CD4-positive, alpha-beta T cell treated with Interleukin-15 for 4 hours (primary cell): ENCODE data around the gene IDH2.

Source experiments
- DNase-seq: peaks from one replicate; pipeline ENCODE4 v3.0.0-alpha.2; 2020; ENCODE audit warnings: low spot score

Gene IDH2

GRCh38 chr15:90062973-90063769 lies 39.1 kb downstream of the IDH2 start:
- no peak for DNase-seq

GRCh38 chr15:90062462-90062932 lies 39.8 kb downstream of the IDH2 start:
- peak; percentile 36 for DNase-seq

- peak; percentile 32 for DNase-seq
Observed at GRCh38 chr15:90062023-90062442, 40.2 kb downstream of the IDH2 start.

GRCh38 chr15:90060797-90061196 lies 41.5 kb downstream of the IDH2 start:
- DNase-seq, result no peak

DNA sequence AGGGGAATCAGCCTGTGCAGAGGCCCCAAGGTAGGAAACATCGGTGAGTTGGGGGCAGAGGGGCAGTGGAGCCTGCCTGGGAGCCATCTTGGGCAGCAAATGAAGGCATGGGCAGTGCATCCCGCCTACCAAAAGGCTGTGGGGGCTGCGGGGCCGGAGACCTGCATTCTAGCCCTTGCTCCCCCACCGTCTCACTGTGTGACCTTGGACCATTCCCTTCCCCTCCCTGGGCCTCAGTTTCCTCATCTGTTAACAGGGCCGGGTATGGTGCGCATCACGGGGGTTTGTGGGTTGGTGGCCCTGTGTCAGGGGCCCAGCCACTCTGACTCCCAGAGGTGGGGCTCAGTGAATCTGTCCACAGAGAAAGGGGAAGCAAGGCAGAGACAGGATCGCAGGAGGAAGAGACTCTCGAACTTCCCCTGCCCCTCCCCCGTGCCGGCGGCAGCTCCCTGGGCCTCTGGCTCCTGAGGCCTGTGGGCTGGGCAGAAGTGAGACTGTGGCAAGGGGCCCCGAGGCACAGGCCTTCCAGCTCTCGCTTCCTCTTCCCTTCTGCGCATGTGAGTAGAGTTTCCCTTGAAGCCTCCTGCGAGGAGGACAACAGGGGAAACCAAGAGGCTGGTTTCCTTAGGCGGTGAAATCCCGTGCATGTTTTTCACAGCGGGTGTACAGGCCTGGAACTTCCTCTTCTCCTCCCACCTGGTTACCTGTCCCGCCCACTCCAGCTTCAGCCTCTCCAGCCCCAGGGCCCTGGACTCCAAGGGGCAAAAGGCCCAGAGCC lies 42.9 kb downstream of the IDH2 start:
- DNase-seq, result peak; percentile 63

DNA sequence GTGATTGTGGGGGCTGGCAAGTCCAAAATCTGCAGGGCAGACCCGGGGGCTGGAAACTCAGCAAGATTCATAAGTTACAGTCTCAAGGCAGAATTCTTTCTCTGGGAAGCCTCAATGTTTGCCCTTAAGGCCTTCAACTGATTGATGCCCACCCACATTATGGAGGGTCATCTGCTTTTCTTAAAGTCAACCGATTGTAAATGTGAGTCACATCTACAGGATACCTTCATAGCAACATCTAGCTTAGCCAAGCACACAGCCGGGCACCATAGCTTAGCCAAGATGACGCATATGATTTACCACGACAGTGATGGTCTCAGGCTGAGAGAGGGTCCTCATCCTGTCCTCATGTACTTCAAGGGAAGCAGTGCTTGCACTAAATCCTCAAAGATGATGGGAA lies 43.5 kb downstream of the IDH2 start:
- DNase-seq, result no peak

DNA sequence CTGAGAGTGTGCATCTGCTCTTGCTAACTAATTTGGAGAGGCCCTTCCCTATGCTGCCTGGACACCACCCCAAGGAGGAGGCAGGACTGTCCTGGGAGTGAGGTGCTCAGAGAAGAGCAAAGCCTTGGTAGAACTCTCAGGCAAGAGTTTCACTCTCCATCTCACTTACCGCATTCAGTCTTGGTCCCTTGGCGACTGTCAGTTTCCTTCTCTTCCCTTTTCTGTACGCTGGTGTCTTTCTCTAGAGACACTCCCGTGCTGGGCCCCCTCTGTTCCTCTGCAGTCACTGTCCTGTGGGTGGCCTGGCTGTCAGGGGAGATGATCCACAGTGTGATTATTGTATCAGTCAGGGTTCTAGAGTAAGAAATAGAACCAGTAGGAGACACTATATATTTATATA lies 44.0 kb downstream of the IDH2 start:
- DNase-seq, result no peak

DNA sequence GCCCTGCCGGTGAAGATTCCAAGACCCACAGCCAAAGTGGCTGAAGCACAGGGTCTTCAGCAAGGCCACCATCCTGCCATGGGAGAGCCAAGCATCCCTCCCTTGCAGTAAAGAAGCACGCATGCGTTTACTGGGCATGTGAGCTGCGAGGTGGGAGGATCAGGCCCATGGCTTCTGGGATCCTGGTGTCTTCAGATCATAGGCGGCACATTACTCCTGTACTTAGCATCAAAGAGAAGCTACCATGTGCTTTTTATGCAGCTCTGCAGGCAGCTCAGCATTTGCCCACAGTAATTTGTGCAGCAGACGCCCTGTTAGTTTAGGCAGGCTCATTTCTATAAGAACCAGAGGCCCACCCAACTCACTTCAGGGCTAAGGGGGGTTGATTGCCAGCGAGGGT lies 45.7 kb downstream of the IDH2 start:
- DNase-seq, result no peak

- DNase-seq, result no peak
Observed at GRCh38 chr15:90055182-90055581, 47.1 kb downstream of the IDH2 start.

- no peak for DNase-seq
Observed at GRCh38 chr15:90054618-90055097, 47.6 kb downstream of the IDH2 start.

DNA sequence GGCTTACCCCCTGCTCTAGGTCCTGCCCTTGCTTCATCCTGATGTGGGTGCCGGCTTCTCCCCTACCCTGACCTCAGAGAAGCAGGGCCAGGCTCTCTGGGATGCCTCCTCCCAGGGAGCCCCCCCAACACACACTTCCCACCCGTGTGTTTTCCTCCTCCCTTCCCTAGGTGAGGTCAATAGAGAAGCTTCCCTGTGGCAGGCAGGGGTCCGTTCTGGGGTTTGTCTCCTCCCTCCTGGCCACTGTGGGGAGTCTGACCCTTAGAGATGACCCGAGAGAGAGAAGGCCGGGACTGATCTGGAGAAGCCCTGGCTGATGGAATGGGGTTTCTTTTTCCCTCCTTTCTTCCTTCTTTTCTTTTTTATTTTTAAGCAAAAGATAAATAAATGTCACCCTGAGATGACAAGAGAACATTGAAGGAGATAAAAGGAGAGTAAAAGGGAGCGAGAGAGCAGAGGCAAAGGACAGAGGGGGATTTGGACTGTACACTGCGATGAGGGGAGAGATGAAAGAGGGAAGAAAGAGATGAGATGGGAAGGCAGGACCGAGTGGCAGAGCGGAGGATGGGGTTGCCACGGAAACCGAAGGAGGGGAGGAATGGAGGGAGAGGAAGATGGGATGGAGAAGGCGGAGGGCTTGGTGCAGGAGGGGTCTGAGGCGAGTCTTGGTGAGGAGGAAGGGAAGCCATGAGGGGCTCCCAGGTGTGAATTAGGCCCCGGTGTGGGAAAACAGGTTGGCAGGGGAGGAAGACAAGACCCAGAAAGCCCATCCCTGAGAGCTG lies 48.4 kb downstream of the IDH2 start:
- no peak for DNase-seq

DNA sequence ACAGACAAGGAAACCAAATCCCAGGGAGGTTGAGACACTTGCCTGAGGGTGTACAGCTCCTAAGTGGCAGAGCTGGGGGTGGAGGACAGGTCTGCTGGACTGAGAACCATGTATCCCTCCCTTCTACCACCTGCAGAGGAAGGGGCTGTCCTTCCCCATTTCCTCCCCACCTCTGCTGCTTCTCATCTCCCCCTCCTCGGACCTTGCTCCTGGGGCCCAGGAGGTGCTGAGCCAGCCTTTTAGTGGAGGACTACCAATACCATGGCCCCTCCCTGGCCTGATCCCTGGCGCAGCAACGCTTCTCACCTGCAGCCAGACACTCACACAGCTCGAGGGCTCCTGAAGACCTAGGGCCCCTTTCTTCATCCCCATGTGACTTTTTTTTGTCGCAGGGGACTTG lies 50.4 kb downstream of the IDH2 start:
- no peak for DNase-seq

GRCh38 chr15:90049666-90050604 lies 52.3 kb downstream of the IDH2 start:
- DNase-seq, result no peak

DNA sequence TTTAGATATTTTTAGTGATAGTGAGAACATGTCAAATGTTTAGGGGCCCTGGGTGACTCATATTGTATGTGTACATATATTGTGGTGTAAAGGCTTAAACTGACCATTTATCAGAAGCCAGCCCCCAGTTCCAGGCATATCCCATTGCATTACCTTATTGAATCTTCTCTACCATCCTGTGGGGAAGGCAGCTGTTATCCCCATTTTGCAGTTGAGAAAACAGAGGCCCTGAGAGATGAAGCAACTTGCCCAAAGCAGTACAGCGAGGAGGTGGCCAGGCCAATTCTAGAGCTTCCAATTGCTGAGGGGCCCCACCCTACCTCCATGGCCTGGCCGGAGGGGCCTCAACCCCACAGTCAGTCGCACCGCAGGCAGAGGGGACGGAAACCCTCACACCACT lies 53.2 kb downstream of the IDH2 start:
- DNase-seq, result no peak

- DNase-seq, result no peak
Observed at GRCh38 chr15:90047956-90048575, 54.2 kb downstream of the IDH2 start.

- DNase-seq, result no peak
Observed at GRCh38 chr15:90046911-90047392, 55.3 kb downstream of the IDH2 start.

DNA sequence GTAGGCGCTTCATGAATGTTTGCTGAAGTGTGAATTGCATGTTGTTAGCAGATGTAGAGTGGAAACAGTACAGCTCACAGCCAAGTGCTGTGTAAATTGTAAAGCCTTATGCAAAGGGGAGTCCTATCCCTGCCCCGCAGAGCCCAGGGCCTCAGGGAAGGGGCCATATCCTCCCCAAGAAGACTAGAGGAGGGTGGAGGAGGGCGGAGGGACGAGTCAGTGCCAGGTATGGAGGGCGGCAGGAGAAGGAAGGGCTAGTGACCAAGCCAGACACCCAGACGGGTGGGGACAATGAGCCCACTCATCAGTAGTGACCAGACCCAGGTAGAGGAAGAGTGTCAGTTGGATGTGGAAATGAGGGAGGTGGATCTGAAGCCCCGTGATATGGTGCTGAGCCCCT lies 56.0 kb downstream of the IDH2 start:
- no peak for DNase-seq

DNA sequence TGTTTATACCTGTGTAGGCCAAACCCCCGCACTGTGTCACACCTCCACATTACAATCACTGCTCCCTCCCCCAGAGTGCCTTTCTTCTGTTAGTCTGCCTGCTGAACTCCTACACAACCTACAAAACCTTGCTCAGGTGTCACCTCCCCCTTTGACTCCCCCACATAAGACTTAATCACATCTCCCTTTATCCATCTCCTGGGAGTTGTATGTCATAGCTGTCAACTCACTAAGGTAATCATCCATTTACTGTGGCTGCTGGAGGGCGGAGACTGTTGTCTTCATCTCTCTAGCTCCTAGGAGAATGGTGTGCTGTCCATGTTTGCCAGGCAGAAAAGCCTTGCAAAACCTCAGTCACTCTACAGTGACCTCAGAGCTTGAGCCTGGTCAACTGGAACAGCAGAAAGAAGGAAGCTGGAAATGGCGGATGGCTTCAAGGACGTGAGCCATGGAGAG lies 57.3 kb downstream of the IDH2 start:
- no peak for DNase-seq

DNA sequence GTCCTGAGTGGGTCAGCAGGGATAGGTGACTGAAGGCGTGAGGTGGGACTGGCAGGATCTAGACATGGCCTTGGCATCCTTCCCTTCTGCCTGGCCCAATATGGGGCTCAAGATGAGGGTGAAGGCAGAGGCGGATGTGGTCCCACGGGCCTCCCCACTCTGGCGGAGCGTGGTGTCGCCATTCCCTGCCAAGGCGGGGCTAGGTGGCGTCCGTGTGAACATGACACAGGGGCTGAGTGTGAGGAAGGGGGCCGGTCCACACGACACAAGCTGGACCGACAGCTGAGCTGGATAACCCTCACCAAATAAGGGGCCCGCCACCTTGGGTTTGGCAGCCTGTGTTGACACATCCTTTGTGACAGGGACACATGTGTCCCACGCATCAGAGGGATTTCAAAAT lies 58.1 kb downstream of the IDH2 start:
- DNase-seq, result no peak

- DNase-seq, result no peak
Observed at GRCh38 chr15:90043530-90044010, 58.7 kb downstream of the IDH2 start.
